ACHN (cell line): ENCODE results near the gene CEP350.

ENCODE experiments used
- DNase-seq: peaks from one replicate; pipeline ENCODE4 v3.0.0-alpha.2; 2015
- in situ Hi-C: cut with HindIII; loops from 2 replicates; pipeline ENCODE4 v1.10.0; 2017; ENCODE audit warnings: low sequenced_read_pairs, low pct_ligation_motif_present, low pct_unique_long_range_greater_than_20kb

CEP350 gene

DNA sequence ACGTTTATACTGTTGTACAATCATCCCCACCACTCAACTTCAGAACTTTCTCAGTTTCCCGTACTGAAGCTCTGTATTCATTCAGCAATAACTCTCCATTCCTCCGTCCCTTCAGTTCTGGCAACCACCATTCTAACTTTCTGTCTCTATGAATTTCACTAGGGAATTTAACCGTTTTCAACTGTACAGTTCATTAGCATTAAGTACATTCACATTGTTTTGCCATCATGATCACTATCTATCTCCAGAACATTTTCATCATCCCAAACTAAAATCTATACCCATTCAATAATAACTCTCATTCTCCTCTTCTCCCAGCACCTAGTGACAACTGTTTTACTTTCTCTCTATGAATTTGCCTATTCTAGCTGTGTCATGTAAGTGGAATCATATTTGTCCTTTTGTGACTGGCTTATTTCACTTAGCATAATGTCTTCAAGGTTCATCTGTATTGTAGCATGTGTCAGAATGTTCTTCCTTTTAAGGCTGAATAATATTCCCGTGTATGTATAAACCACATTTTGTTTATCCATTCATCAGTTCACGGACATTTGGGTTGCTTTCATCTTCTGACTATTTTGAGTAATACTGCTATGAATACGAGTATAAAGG lies 75.0 kb downstream of the CEP350 start:
- no peak for DNase-seq
- in situ Hi-C loops, result no loop called here

DNA sequence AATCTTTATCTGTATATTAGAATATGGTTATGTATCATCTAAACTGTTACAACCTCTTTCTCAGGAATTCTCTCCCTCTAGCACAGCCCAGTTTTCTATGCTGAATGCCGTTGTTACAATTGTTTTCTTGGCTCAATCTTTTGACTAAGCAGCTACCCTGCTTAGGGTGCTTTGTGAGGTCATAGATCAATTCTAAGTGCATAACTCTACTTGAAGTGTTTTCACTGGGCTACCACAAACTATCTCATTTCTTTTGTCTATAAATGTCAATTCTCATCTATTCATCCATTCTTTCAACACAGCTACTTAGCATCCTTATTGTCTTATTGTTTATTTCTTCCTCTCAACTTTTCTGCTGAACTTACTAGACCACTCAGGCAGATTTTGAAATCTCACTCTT lies 77.1 kb downstream of the CEP350 start:
- in situ Hi-C loops, result no loop called here
- DNase-seq, result no peak

DNA sequence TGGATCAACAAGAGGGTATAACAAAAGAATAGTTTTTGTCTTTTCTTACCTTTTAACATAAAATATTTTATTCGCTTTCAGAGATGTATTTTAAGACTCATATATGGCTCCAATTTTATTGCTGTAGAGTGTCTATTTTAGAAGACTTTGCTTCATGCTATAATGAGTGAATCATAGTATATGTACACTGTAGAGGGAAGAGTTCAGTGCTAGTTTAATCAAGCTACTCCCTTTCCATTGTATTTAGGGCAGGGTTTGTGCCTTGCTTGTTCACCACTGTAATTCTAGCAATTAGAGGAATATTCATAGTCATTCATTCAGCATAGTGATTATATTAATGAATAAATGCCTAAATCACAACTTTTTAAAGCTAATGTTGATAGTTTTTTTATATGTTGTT lies 78.8 kb downstream of the CEP350 start:
- in situ Hi-C loops, result no loop called here
- no peak for DNase-seq

DNA sequence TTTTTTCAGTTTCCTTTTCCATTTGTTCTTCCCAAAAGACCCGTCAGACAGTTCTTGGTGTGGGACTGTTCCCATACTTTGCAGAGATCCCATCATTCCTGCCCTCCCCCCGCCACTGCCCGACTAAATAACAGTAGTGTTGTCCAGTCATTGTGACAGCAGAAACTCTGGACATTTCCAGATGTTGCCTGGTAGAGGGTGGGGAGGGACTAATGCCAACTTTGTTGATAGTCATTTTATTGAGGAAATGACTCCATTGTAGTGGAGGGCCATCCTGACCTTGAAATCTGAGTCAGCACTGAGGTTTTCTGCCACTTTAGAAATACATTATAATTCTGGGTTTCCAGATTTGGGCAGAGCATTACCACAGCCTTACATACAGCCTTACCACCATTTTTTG lies 85.4 kb downstream of the CEP350 start:
- DNase-seq, result no peak
- in situ Hi-C loops, result no loop called here

DNA sequence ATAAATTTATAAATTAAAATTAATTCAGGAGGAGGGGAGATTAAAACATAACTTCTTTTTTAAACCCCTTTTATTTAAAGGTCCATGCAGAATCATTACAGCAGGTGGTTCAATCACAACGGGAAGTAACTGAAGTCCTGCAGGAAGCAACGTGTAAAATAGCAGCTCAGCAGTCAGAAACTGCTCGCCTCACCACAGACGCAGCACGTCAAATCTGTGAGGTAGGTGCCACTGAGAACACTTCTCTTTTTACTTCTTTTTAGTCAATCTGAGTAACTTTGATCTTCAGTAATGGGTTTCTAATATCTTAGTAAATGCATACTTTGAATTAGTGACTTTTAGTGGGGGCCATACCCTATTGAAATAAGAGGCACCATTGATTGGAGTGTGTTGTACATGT lies 87.0 kb downstream of the CEP350 start:
- in situ Hi-C loops, result no loop called here

DNA sequence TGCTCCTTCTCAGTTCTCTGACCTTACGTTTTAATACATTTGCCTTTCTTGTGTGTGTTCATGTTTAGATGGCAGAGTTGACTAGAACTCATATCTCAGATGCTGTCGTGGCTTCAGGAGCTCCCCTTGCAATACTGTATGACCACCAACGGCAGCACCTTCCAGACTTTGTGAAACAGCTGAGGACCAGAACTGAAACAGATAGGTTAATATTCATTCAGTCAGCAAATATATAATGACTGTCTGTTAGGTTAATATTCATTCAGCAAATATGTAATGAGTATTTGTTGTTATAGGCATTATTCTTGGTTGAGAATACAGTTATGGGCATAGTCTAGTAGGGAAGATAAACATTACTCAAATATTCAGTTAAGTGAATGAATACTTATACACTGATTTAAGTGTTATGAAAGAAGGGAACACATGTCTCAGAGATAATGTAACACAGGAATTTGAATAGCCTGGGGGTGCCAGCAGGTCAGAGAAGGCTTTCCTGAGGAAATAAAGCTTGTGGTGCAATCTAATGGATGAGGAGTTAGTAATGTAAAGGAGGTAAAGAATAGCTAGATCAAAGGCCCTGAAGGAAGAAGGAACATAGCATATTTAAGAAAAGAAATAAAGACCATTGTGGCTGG lies 88.5 kb downstream of the CEP350 start:
- DNase-seq, result no peak
- in situ Hi-C loops, result no loop called here

More for the DNA sequence above, 87.0 kb downstream of the CEP350 start:
- no peak for DNase-seq

DNA sequence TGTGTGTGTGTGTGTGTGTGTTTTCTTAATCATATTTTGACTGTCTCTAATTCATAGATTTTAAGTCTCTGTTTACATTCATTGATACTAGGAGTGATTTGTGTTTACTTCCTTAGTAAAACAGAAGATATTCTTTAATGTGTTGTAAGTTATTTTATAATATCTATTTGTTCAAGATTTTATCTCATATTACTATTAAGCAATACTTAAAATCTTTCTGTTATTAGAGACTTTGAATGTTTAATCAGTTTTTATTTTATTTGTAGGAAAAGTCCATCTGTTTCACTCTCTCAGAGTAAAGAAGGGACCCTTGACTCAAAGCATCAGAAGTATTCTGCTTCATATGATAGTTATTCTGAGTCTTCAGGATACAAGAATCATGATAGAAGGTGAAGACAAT lies 89.2 kb downstream of the CEP350 start:
- DNase-seq, result no peak
- in situ Hi-C loops, result no loop called here

DNA sequence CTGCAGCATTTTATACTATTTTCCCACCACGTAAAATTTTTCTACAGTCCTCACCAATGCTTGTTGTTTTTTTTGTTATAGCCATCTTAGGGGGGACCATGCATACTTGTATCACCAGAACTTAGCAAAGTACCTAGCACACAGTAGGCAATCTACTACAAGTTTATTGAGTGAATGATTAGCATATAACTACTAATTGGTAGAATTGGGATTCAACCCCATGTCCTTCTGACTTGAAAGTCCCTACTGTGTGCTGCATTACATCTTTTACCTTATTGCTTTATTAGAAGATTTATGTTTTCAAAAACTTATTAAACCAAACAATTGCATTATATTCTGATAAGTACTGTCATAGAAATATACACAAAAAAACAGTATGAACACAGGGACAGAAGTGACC lies 92.1 kb downstream of the CEP350 start:
- in situ Hi-C loops, result no loop called here
- no peak for DNase-seq

DNA sequence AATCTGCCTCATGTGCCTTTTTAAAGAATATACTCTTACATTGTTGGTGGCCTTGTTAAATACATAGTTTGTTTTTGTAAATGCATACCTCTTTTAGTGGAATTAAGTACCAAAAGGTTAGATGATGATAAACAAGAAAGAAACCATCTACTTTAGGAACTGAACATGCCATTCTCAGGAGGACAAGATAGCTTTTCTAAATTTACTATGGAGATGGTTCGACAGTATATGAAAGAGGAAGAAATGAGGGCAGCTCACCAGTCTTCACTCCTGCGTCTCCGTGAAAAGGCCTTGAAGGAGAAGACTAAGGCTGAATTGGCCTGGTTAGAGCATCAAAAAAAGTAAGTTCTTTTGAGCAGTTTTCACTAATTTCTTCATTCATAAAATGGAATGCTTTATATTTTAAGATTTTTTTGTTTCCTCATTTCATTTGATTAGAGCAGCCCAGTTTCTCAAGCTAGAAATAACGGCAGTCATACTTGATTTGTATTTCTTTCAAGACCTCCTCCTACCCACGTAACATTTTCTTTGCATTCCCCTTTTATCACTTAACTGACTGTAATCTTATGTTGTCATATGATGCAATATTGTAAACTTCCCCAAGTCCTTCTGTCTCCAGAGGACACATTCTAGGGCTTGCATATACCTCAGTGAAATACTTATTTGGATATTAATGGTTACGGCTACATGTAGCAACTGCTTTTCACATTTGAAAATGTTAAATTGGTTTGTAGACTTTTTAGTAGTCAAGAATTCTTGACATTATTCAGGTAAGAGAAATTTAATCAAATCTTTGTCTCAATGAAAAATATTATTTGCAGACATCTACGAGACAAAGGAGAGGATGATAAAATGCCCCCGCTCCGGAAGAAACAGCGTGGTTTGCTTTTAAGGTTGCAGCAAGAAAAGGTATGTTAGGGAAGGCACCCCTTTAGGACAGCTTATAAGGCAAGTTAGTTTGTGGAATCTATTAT lies 99.3 kb downstream of the CEP350 start:
- in situ Hi-C loops, result no loop called here
- no peak for DNase-seq

DNA sequence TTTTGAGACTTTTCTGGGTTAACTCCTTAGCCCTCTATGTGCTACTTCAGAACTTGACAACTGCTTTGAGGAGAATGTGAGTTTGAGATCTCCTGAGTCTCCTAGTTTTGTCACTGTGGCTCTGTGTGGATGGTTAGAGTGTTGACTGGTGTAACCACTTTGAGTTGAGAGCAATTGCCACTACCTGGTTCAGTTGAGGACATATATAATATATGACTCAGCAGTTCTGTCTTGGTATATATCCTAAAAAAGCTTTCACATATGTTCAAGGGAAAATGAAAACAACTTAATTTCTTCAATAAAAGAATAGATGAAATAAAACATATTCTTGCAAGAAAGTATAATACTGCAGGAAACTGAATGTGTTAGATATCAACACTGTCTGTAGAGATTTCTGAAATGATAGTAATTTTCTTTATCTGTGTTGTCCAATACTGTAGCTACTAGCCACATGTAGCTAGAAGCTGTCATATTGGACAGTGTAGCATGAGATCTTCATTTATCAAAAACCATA lies 103.3 kb downstream of the CEP350 start:
- in situ Hi-C loops, result no loop called here
- no peak for DNase-seq

DNA sequence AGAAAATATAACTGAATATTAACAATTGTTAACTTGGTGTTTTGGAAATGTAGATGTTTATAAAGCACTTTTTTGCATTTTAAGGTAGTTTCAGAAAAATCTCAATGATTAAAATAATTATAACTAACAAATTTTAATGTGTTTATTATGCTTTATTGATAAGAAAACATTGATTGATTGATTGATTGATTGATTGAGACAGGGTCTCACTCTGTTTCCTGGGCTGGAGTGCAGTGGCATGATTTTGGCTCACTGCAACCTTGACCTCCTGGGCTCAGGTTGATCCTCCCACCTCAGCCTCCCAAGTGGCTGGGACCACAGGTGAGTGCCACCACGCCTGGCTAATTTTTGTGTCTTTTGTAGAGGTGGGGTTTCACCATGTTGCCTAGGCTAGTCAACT lies 106.4 kb downstream of the CEP350 start:
- no peak for DNase-seq
- in situ Hi-C loops, result no loop called here

DNA sequence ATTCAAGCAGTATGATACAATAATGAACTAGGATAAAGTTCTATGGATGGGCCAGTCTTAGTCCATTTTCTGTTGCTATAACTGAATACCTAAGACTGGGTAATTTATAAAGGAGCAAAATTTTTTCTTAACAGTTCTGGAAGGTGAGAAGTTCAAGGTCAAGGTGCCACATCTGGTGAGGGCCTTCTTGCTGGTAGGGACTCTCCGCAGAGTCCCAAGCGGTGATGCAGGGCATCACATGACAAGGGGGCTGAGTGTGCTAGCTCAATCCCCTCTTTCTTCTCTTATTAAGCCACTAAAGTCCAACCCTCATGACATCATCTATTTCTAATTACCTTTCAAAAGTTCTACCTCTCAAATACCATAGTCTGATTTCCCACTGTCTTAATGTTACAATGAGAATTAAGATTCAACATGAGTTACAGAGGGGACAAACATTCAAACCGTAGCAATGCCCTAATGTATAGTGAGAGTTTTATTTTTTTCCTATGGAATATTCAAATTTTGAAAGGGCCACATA lies 107.9 kb downstream of the CEP350 start:
- in situ Hi-C loops, result no loop called here
- no peak for DNase-seq

DNA sequence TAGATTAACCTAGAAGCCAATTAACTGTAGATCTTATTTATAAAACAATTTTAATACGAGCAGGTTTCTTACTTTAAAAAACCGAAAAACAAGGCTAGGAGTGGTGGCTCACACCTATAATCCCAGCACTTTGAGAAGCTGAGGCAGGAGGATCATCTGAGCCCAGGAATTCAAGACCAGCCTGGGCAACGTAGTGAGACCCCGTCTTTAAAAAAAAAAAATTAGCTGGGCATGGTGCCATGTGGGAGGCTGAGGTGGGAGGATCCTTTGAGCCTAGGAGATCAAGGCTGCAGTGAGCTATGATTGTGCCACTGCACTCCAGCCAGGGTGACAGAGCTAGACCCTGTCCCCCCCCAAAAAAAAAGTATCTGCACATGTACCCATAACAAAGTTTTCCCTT lies 110.8 kb downstream of the CEP350 start:
- in situ Hi-C loops, result no loop called here
- no peak for DNase-seq

DNA sequence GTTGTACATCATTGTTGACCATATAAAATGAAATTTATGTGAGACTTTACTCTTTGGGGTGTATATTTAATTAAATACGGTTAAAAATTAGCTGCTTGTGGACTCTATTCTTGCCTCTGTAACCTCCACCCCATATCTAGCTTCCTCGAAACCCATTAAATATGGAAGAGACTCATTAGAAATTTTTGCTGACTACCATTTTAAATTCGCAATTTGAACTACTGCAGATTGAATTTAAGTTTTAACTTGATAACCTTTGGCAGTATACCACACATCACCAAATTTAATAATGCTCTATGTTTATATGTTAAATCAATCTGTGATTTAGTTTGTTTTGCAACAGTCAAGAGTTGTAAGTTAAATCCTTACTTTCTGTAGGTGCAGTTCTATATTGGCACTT lies 111.5 kb downstream of the CEP350 start:
- in situ Hi-C loops, result no loop called here
- DNase-seq, result no peak

DNA sequence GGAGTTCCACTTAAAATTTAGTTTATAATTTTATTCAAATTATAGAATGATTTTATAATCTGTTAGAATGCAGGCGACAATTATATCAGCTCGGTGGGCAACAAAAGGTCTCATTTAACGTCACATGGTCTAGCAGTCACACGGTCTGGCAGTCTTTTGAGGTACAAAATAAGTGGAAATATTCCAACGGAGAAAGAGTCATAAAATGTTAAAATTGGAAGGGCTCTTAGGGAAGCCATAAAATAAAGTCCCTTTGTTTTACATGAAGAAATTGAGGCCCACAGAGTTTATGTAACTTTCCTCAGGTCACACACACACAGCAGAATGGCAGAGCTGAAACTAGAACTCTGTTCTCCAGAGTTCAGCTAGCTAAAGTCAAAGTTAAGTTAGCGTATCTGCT lies 115.7 kb downstream of the CEP350 start:
- in situ Hi-C loops, result no loop called here
- DNase-seq, result no peak

DNA sequence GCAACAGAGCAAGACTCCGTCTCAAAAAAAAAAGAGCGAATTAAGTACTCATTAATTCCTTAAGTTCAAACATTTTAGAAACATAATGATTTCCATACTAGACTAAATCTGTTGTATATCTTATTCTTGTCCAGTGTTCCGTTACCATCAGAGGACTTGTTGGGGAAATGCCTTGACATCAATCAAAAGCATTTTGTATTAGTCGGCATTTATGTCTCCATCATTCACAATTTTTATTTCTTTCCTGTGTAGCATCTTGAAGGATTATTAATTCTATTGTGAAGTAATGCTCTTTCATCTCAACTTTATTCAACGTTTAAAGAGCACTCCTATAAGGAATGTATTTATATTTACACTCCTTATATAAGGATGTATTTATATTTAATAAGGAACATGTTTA lies 117.1 kb downstream of the CEP350 start:
- in situ Hi-C loops, result no loop called here

DNA sequence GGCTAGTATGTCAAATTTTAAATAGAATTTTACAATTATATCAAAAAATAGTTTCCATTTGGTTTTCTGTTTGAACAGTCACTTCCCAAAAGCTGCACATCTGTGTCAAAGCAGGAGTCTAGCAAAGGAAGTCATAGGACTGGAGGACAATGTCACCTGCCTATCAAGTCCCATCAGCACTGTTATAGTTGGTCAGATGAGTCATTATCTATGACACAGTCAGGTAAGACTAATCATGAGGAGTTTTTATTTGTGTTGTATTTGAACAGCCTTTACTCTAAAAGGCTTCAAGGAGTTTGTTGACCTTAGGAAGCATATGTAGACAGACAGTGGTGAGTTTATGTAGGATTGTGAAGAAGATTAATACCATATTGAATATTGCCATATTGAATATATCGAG lies 125.8 kb downstream of the CEP350 start:
- no peak for DNase-seq
- in situ Hi-C loops, result no loop called here

More for the DNA sequence above, 117.1 kb downstream of the CEP350 start:
- no peak for DNase-seq

DNA sequence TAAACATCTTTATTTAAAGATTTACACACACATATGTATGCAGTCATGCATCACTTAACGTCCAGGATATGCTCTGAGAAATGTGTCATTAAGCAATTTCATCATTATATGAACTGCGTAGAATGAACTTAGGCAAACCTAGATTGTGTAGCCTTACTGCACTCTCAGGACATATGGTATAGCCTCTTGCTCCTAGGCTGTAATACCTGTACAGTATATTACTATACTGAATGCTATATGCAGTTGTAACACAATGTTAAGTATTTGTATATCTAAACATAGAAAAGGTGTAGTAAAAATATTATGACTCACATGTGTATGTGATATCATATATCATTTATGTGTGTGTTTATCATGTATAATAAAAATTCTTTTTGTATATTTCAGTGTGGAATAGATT lies 126.9 kb downstream of the CEP350 start:
- in situ Hi-C loops, result no loop called here
- DNase-seq, result no peak

DNA sequence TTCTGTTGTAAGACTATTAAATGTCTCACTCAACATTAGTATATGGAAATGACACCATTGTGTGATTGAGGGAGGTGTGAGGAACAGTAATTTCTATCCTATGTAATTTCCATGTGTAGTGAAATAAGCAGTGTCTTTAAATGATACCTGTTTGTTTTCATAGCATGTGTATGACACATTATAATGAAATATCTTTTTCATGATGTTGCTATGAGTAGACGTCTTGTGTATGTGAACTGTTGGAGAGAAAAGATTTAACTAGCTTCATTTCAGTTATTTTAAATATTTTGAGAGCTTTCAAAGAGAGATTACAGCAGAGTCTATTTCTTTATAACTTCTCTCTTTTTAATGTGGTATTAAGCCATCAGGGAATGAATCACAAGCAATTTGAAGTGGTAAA lies 128.6 kb downstream of the CEP350 start:
- in situ Hi-C loops, result no loop called here
- DNase-seq, result no peak
